NT2/D1 (cell line): ENCODE results near the gene SLC16A10.

Experiments used
- SUZ12 ChIP-seq: IDR thresholded peaks from 2 replicates; pipeline ENCODE4 v1.6.1; 2011; ENCODE audit not compliant: insufficient read length, insufficient read depth; ENCODE audit errors: extremely low read depth
- YY1 ChIP-seq: IDR thresholded peaks from 2 replicates; pipeline ENCODE4 v1.6.1; 2011; ENCODE audit not compliant: insufficient read length, insufficient read depth
- ZNF274 ChIP-seq: IDR thresholded peaks from 2 replicates; pipeline ENCODE4 v1.6.1; 2011; ENCODE audit warnings: mild to moderate bottlenecking, low read depth, low read length

DNA sequence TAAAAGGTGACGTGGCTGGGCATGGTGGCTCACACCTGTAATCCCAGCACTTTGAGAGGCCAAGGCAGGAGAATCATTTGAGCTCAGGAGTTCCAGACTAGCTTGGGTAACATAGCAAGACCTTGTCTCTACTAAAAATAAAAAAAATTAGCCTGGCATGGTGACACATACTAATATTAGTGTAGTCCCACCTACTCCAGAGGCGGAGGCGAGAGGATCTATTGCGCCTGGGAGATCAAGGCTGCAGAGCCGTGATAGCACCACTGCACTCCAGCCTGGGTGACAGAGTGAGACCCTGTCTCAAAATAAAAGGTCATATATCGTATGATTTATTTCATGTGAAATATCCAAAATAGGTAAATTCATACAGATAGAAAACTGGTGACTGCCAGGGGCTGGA is 132.5 kb downstream of the SLC16A10 start:
- no peak for TF ChIP-seq SUZ12
- TF ChIP-seq ZNF274 = no peak
- no peak for TF ChIP-seq YY1
